T-helper 1 cell (primary cell): ENCODE results near the gene MED15.
"Not testable (repeated sequence)": the region's sequence is repeated elsewhere in the genome, so short reads cannot be mapped to it uniquely, and the experiment has no call there.

Source experiments
- DNase-seq, 5 donors: peaks; one replicate each; pipeline ENCODE4 v3.0.0-alpha.2; 2012 to 2020

MED15 gene

DNA sequence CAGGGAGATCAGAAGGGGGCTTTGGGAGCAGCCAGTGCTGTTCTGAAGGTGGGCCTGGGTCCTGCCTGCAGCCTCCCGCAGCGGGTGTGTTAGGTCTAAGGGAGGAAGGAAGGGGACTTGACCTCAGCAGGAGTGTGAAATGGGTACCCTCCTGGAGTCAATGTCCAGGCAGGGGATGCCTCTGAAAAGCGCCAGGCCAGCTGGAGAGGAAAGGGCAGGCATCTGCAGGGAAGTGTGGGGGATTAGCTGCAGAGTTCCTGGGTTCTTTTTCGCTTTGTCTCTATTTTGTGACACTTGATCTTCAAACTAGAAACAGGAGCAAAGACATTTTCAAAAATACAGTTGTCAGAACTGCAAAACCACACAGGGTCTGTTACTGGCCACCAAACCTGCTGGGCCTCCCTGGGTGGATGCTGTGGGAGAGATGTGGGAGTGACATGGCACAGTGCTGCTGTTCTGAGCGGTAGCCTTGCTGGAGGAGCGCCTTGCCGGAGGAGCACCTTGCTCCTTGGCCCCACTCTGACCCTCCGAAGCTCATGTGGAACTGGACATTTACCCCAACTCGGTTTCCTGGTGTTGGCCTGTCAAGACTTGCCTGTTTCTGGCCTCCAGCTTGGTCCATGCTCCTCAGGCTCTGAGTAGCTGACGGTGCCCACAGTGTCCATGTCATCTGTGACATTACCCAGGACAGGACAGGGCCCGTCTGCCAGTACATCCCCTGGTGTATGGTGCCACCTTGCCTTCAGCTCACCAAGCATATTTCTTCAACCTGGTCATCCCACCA, 25.9 kb downstream of the MED15 start:
- DNase-seq = no peak

DNA sequence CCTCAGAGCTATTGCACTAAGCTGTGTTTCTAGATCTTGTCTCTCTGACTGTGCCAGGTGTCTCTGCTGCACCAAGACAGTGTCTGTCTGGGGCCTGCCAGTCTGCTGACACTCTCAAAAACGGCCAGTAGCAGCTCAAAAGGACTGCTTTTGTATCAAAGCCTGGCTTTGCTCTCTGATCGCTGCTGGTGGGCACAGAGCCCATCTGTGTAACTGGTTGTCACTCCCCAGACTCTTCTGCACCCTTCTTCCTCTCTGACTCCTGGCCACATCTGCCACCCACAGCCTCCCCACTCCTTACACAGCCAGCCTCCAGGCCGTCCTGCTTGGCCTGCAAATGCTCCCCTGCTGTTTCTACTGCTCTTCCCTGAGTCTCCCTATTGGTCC, 26.5 kb downstream of the MED15 start:
- no peak for DNase-seq

DNA sequence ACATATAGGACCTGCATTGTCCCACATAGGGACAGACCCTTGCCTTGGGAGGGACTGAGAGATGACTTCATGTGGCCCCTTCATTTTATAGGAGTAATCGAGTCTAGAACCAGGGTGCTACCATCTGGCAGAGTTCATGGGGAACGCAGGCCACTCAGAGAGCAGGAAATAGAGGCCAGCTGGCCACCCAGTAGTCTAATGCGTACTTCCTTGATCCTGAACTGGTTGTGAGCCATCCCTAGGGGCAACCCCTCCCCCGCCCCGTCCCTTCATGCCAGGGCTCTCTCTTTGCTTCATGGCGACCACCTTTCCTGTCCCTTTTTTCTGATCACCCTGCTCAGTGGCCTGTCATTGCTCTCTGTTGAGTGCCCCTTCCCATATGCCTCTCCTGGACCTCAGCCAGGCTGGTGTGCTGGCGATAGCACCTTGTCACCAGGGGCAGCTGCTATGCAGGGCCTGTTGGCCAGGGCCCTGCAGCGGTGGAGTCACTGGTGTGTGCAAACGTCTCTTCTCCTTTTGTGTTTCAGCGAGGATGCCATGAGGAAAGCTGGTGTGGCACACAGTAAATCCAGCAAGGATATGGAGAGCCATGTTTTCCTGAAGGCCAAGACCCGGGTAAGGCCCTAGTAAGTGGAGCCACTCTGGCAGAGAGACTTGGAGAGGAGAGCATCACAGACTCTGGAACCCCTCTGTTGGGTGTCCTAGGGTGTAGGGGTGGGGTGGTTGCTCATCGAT, 29.3 kb downstream of the MED15 start:
- DNase-seq = no peak

DNA sequence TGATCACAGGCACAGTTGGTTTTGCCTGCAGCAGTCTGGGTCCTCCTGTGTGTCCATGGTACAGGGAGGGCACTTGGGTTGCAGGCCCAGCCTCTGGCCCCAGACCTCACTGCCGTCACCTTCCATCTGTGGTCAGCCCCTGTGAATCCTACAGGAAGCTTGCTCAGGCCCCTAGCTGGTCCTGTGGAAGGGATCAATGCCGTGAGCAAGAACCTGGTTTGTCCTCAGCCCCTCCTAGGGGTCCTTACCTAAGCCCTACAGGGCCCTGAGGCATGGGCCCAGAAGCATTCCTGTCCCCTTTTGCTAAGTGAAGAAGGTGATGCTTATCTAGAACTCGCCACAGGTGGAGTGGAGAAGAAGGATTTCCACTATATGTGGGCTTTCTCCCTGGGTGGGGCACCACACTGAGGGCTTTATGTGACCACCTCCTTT, 29.9 kb downstream of the MED15 start:
- DNase-seq = no peak

DNA sequence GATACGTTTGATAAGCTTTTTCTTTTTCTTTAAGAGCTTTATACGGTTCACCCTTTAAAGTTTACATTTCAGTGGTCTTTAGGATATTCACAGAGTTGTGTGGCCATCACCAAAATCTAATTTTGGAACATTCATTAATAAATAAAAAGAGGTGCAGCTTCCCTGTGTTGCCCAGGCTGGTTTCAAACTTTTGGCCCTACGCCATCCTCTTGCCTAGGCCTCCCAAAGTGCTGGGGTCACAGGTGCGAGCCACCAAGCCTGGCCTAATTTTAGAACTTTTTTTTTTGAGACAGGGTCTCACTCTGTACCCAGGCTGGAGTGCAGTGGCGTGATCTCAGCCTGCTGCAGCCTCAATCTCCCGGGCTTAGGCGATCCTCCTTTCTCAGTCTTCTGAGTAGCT, 30.6 kb downstream of the MED15 start:
- DNase-seq = no peak

DNA sequence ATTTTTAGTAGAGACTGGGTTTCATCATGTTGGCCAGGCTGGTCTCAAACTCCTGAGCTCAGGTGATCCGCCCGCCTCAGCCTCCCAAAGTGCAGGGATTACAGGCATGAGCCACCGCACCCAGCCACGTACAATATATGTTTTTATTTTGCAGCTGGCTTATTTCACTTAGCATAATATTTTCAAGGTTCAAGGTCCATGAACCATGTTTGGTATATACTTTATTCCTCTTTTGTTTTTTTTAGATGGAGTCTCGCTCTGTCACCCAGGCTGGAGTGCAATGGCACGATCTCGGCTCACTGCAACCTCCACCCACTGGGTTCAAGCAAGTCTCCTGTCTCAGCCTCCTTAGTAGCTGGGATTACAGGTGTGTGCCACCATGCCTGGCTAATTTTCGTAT, 31.5 kb downstream of the MED15 start:
- not testable (repeated sequence) for DNase-seq

DNA sequence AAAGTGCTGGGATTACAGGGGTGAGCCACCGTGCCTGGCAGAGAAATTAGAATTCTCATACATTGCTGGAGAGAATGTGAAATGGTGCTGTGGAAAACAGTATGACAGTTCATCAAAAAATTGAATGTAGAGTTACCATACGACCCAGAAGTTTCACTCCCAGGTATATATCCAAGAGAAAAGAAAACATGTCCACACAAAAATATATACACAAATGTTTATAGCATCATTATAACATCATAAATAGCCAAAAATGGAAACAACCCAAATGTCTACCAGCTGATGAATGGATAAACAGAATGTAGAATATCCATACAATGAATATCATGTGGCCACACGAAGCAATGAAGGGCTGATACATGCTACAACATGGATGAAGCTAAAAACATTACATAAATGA, 34.6 kb downstream of the MED15 start:
- no peak for DNase-seq

DNA sequence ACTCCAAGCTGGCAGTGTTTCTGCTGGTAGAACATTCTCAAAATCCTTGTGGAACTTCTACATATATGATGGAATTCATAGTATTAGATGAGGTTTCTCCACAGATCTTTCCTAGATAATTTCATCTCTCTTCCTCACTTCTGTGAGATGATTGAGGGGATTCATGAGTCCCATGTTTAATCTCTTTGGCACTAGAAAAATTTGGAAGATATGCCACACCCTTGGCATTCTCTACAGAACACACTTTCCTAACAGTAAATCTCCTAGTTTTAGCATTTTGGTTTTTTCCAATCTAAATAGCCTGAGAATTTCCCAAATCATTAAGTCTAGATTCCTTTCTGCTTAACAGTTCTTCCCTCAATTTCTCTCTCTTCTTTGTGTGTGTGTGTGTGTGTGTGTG, 35.3 kb downstream of the MED15 start:
- no peak for DNase-seq

DNA sequence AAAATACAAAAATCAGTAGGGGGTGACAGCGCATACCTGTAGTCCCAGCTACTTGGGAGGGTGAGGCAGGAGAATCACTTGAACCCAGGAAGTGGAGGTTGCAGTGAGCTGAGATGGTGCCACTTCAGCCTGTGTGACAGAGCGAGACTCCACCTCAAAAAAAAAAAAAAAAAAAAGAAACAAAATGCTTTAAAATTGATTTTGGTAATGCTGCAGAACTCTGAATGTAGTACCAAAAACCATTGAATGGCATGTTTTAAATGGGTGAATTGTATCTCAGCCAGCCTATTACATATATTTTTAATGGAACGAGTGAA, 37.9 kb downstream of the MED15 start:
- not testable (repeated sequence) for DNase-seq

DNA sequence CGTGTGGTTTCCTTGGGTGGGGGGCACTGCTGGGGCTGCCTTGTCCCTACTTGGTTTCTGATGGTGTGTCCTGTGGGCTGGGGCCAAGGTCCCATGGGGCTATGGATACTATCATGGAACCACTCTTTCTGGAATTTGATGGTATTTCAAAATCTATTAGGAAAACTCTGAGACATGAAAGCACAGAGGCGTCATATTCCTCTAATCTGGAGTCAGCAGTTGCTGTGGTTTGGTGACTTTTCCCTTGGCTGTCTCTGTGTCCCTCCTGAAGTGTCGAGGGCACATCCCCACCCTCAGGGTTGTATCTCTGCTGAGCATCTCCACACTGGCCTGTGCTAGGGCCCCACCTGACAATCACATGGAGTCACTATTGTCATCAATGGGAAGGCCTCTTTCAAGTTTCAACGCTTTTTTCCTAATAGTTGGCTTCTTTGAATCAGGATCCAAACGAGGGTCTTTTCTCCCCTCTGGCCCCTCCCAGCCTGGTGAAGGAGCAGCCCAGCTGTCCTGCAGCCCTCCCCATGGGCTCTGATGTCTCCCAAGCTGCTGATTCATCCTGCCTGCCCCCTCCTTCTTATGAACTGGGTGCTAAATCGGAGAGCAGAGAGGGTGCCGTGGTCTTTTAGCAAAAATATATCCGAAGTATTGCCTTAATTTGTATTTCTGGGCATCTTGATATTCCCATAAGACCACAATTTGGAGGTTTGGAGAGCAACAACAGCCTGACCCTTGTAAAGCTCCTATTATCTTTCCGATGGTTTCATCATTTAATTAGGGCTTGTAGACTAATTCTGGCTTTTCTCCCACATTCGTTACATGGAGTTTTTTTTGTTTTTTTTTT, 38.5 kb downstream of the MED15 start:
- no peak for DNase-seq

DNA sequence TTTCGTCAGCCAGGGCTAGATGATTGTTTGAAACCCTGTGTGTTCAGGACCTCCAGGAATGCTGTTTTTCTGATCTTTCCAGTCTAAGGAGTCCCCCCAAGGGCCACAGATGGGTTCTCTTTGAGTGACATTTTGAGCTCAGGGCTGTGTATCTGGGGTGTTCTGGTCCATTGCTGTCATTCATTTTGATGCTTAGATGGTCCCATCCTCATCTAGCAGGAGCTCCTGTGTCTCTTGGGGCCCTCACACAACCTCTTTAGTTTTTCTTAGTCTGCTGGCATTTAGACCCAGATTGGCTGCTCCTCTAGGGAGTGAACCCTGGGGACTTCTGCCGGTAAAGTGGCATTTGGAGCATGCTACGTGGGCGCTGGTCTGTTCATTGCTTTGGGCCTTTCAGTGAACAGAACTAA, 39.1 kb downstream of the MED15 start:
- no peak for DNase-seq

DNA sequence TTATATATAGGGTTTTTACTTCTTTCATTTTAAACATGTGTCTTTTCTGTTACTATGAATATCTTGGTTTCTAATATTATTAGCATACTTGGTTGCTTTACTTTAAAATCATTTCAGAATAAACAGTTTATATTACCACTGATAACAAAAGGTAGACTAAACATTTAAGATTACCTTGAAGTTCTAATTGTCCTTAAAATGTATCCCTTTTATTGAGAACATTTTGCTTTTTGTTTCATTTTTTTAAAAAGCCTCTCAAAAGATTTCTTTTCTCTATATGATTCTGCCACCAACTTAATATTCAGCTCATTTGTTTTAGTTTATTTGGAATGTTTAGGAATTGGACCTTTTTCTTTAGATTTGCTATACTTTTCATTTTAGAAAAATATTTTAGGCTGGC, 39.6 kb downstream of the MED15 start:
- DNase-seq = no peak

DNA sequence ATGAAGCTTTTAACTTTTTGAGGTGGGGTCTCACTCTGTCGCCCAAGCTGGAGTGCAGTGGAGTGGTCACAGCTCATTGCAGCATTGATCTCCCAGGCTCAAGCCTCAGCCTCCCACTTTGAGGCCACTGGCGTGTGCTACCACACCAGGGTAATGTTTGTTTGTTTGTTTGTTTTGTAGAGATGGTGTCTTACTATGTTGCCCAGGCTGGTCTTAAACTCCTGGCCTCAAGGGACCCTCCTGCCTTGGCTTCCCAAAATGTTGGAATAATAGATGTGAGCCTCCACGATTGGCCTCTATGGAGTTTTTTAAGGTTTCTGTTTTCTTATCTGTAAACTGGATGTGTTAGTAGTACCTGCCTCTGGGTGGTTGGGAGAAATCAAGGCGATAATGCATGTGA, 41.4 kb downstream of the MED15 start:
- DNase-seq = no peak

DNA sequence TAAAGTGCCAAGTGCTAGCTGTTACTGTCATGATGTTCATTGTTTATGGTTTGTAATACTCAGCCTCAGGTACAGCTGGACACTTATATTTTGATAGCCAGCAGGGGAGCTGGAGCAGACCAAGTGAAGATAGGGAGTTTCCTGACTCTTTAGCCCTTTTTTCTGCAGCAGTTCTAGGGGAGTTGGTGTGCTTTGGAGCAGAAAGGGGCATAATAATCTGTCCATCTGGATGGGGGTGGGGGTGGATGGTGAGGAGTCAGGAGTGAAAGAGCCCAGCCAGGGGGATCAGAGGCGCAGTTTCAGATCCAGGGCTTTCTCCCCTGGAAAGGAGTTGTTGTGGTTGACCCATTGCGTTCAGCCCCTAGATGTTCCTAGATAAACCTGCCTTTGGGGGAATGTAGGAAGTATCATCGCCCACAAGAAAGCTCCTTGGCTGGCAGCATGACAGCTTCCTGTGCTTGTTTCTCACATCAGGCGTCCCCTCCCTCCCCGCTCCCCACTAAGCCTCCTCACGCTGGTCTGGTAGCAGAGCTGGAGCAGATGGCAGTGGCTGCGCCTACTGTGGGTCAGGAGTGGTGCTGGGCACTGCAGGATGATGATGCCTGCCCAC, 41.9 kb downstream of the MED15 start:
- DNase-seq = peak in 4 of 5 donors; percentile 50 to 66 (median 56)

DNA sequence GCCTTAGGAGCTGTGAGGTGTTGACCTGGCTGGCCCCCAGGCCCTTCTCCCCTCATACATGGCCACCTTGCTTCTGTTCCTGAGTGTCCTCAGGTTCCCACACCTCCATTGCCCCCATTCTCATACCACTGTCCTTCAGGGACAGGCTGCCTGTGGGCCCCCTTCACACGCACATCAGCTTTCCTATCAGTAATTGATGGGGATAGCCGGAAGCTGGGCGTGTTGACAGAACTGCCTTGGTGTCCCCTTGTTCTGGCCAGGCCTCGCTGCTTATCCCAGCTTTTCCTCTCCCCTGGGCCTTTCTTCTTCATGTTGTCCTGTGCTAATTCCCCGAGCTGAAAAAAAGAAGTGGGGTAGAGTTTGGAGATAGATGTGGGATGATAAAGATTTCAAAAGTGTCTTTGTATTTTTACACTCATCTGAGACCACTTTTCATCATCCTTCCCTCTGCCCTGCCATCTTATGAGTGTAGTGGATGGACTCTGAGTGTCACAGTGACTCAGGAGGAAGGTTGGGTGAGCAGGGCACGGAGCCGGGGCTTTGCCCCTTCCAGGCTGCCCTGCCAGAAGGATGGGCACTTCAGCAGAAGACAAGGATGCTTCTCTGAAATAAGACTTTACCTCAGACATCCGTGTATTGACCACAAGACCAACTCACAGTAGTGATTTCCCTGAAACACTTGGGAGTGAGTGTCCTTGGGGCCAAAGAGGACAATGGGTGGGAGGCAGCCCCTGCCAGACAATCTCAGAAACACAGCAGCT, 42.8 kb downstream of the MED15 start:
- peak in 1 of 5 donors; percentile 46 for DNase-seq

DNA sequence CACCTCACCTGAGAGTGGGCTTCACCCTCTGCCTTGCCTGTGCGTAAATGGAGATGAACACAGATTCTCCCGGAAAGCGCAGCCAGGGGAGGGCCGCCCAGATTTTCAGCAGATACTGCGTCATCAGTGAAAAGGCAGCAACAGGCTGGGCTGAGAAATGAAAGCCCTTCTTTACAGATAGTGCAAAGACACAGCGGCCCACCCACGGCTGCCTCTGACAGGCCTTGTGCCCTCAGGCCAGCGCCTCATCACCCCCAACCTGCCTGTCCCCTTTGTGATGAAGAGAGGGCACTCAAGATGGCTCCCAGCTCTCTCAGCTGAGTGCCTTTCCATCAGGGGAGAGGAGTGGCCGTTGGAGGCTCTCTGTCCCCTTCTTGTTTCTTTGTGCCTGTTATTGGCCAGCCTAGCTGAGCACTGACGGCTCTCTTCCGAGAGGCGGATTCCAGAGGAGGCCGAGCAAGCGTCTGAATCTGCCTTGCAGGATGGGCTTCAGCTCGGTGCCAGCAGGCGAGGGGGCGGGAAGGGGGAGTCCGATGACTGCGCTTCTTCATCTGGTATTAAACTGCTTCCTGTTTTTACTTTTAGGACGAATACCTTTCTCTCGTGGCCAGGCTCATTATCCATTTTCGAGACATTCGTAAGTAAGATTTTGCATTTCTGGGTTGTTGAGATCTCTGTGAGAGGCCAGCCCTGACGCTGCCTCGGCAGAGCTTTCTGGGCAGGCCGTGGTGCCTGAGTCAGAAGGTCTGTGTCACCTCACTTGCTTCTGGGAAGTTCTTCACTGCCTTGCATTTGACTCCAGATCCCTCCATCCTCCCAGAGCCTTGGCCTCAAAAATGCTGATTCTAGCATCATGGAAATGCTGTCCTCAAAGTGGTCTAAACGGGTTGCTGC, 43.7 kb downstream of the MED15 start:
- peak in 3 of 5 donors; percentile 28 to 59 (median 32) for DNase-seq

DNA sequence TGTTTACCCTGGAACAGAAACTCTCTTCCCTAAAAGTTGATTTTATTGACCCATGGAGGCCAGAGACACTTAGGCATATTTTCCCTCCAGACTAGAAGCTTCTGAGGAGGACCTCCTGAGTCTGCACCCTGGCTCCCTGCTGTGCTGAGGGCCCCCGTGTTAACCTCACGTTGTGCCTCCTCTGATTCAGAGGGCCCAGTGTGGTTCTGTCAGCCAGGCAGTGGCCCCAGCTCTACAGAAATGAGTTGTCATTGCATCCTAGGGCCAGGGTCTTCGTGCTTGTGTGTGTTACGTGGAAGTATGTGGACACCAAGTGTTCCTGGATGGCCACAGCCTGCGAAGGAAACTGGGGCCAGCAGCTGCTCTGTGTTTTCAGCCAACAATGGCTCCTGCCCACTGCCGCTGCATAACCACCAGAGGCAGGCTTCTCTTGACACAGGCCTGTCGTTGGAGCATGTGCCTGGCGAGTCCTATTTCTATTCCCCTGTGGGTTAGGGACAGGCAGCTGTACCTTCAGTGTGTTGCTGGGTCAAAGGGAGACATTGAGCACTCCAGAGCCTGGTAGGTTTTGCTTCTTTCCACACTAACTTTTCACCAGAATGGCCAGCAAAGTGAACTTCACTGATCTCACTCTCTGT, 44.5 kb downstream of the MED15 start:
- peak in 1 of 5 donors; percentile 57 for DNase-seq

DNA sequence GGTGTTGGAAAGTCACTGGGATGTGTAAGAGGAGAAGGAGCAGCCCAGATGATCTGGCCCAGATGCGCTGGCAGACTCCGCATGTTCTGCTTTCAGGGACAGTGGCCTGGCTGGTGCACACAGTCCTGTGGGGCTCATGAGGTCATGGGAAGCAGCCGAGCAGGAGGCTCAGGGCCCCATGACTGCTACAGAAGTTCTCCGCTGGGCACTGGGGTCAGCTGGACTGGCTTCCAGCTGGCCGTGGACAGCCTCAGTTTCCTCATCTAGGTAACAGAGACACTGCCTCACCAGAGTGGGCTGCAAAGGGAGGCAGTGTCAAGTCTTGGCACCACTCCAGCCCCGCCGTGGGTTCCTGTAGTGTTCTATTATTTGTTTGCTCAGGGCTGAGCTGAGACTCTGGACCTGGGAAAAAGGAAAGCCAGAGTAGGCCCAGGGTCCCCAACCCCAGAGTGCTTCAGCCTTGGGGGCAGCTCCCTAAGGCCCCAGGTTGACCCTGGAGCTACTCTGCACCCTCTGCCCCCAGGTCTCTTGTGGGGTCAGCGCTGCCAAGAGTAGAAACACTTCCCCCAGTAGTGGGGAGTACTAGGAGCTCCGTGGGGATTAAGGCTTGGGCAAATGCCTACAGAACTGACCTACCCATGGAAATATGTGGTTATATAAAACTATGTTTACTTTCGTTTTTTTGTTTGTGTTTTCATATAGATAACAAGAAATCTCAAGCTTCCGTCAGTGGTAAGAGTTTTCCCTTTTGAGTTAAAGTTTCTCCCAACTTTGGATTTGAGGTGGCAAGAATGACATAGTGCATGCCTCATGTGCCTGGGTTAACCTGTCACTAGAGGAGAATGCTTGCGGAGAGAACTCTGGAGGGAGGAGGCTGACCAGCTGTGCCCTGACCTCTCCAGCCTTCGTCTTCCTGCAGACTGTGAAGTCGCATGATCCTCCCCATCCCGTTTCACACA, 45.3 kb downstream of the MED15 start:
- DNase-seq = no peak

DNA sequence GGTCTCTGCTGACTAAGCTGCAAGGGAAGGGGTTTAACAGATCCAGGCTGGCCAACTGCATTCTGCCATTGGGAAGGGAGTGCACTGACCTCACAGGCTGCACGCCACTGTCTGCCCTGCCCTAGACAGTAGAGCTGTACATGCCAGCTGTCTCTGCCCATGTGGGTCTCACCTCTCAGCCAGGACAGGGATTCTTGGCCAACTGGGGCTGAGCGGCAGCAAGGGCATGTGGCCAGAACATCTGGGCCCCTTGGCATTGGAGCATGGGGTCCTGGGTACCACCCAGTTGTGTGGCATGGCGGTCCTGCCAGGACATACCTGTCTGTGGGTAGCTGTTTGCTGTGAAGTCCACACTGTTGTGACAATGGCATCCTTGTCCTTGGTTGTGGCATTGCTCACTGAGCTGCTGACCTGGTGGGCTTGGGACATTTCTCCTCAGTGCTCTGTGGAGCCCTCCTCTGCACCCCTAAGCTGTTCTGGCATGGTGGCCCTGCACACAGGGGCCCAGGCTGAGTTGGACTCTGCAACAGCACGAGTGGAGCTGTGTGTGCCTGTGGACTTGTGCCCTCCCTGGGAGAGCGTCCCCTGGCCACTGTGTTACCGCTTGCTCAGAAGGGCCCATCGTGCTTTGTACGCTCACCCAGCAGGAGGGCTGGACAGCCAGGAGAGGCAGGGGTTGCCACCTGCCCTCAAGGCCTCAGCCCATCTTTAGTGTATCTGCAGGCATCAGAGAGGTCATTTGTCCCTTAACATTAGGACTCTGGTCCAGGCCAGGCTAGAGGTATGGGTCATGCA, 46.7 kb downstream of the MED15 start:
- DNase-seq = no peak
